ENCODE measurements around the gene PRPS2.

PRPS2 gene

GRCh38 chrX:12802741-12803140 lies 11.5 kb downstream of the PRPS2 start:
- in situ Hi-C loops (cut with HindIII; ENCODE audit: low sequenced_read_pairs): no loop called here
- TF ChIP-seq CTCF (IDR thresholded peaks at IDR 0.05; ENCODE audit: low read depth, low read length, missing control alignments): no peak
- no peak for DNase-seq (ENCODE audit: low read depth)
- no peak overlapping the region for H3K4me3 ChIP-seq (ENCODE audit: low read depth, low read length)

GRCh38 chrX:12804655-12805054 lies 13.4 kb downstream of the PRPS2 start:
- in situ Hi-C loops (cut with HindIII; ENCODE audit: low sequenced_read_pairs): no loop called here
- H3K4me3 ChIP-seq (ENCODE audit: low read depth, low read length): no peak overlapping the region
- DNase-seq (ENCODE audit: low read depth): no peak
- no peak for TF ChIP-seq CTCF (IDR thresholded peaks at IDR 0.05; ENCODE audit: low read depth, low read length, missing control alignments)

- in situ Hi-C loops (cut with HindIII; ENCODE audit: low sequenced_read_pairs): no loop called here
- H3K4me3 ChIP-seq (ENCODE audit: low read depth, low read length): no peak overlapping the region
- DNase-seq (ENCODE audit: low read depth): no peak
- no peak for TF ChIP-seq CTCF (IDR thresholded peaks at IDR 0.05; ENCODE audit: low read depth, low read length, missing control alignments)
Measured at GRCh38 chrX:12805333-12805732, 14.1 kb downstream of the PRPS2 start.

- in situ Hi-C loops (cut with HindIII; ENCODE audit: low sequenced_read_pairs): no loop called here
- no peak for DNase-seq (ENCODE audit: low read depth)
- no peak for TF ChIP-seq CTCF (IDR thresholded peaks at IDR 0.05; ENCODE audit: low read depth, low read length, missing control alignments)
- no peak overlapping the region for H3K4me3 ChIP-seq (ENCODE audit: low read depth, low read length)
Measured at GRCh38 chrX:12811658-12812057, 20.4 kb downstream of the PRPS2 start.

GRCh38 chrX:12814420-12814819 lies 23.2 kb downstream of the PRPS2 start:
- peak; percentile 32 for DNase-seq (ENCODE audit: low read depth)
- no peak overlapping the region for H3K4me3 ChIP-seq (ENCODE audit: low read depth, low read length)
- in situ Hi-C loops (cut with HindIII; ENCODE audit: low sequenced_read_pairs): no loop called here
- peak; percentile 49 for TF ChIP-seq CTCF (IDR thresholded peaks at IDR 0.05; ENCODE audit: low read depth, low read length, missing control alignments)

- TF ChIP-seq CTCF (IDR thresholded peaks at IDR 0.05; ENCODE audit: low read depth, low read length, missing control alignments): no peak
- in situ Hi-C loops (cut with HindIII; ENCODE audit: low sequenced_read_pairs): no loop called here
- no peak for DNase-seq (ENCODE audit: low read depth)
- no peak overlapping the region for H3K4me3 ChIP-seq (ENCODE audit: low read depth, low read length)
Measured at GRCh38 chrX:12817528-12817927, 26.3 kb downstream of the PRPS2 start.

- no peak for DNase-seq (ENCODE audit: low read depth)
- no peak for TF ChIP-seq CTCF (IDR thresholded peaks at IDR 0.05; ENCODE audit: low read depth, low read length, missing control alignments)
- no peak overlapping the region for H3K4me3 ChIP-seq (ENCODE audit: low read depth, low read length)
- in situ Hi-C loops (cut with HindIII; ENCODE audit: low sequenced_read_pairs): no loop called here
Measured at GRCh38 chrX:12819222-12819621, 28.0 kb downstream of the PRPS2 start.

Data from astrocyte of the cerebellum (primary cell).